C4-2B (cell line): ENCODE measurements around the gene APOBEC3A.
"Not testable (repeated sequence)": the region's sequence is repeated elsewhere in the genome, so short reads cannot be mapped to it uniquely, and the experiment has no call there.

Experiments used
- ZFX ChIP-seq: fragments of 450-650 bp; IDR thresholded peaks from 2 replicates; pipeline ENCODE4 v1.6.1; 2017
- TF ChIP-seq, protein P1 (sequence below): fragments of 450-650 bp; conservative IDR thresholded peaks from 2 replicates; pipeline ENCODE4 v1.5.1; 2017; ENCODE audit warnings: mild to moderate bottlenecking

DNA sequence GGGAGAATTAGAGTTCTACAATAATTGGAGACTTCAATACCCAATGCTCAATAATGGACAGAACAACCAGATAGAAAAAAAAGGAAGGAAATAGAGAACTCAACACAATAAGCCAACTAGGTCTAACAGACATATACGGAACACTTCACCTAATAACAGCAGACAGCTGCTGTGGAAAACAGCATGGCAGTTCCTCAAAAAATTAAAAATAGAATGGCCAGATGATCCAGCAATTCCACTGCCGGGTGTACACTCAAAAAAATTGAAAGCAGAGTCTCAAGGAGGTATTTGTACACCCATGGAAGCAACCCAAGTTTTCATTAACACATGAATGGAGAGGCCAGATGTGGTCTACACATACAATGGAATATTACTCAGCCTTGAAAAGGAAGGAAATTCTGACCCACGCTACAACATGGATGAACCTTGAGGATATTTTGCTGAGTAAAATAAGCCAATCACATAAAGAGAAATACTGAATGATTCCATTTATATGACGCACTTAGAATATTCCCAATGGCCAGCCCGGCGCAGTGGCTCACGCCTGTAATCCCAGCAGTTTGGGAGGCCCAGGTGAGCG is 51.0 kb downstream of the APOBEC3A start:
- TF ChIP-seq, protein P1, sequence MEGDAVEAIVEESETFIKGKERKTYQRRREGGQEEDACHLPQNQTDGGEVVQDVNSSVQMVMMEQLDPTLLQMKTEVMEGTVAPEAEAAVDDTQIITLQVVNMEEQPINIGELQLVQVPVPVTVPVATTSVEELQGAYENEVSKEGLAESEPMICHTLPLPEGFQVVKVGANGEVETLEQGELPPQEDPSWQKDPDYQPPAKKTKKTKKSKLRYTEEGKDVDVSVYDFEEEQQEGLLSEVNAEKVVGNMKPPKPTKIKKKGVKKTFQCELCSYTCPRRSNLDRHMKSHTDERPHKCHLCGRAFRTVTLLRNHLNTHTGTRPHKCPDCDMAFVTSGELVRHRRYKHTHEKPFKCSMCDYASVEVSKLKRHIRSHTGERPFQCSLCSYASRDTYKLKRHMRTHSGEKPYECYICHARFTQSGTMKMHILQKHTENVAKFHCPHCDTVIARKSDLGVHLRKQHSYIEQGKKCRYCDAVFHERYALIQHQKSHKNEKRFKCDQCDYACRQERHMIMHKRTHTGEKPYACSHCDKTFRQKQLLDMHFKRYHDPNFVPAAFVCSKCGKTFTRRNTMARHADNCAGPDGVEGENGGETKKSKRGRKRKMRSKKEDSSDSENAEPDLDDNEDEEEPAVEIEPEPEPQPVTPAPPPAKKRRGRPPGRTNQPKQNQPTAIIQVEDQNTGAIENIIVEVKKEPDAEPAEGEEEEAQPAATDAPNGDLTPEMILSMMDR = not testable (repeated sequence)
- not testable (repeated sequence) for TF ChIP-seq ZFX
